Activated CD8-positive, alpha-beta memory T cell treated with anti-CD3 and anti-CD28 coated beads, Interleukin-2, amount 50 U/mL, for 48 hours (primary cell): ENCODE measurements around the gene CALHM3.

Source experiments
- DNase-seq: peaks from one replicate; pipeline ENCODE4 v3.0.0-alpha.2; 2020

Gene CALHM3

DNA sequence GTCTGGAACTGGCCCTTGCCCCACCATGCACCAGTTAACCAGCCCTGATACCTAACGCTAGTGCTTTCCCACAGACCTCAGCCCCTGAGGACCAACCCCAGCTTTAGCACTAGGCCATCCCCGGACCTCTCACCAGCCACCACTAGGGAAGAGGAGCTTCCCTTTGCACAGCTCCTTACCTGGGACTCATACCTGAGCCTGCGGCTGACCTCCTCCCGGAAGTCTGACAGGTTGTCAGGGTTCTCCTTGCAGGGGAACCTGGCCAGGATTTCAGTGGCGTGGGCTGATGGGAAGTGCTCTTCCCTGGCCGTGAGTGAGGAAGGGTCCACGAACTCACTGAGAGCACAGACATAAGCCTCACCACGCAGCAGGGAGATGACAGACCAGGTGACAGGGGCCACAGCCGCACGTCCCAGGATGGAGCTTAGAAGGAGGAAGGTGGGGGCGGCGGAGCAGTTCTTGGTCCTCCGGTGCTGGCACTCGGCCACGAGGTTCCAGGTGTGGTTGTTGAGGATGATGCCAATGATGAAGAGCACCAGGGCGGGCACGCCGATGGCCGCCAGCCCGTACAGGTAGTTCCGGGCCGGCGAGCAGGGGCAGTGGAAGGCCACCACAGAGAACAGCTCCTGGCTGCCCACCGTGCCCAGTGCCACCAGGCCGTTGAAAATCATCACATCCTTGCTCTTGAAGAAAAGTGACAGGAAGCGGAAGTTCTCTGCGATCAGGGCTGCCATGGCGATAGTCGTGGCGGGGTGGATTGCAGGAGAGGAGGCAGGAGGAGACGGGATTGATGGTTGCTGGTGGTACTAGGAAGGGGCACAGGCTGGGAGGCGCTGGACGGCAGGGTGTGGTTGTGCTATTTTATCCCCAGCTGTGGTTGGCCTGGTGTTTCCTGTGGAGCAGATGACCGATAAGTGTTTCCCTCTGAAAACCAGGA lies 29.6 kb downstream of the CALHM3 start:
- DNase-seq, result no peak

DNA sequence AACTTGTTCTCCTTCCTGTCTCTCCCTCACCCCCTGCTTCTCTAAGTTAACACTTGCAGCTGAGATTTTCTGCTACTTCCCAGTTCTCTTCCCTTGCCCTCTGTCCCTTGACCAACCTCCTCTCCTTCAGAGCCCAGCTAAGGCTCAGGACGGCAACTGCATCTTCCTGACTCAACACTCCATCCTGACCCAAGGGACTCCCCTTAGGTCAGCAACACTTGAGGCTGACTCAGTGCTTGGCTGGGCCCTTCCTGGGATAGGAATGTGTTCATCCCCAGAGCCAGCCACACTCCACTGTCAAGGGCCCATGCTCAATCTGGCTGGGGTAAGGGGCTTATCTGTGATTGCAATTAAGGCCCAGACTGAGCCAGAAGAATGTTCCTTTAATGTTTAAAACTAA lies 30.3 kb downstream of the CALHM3 start:
- DNase-seq, result no peak

DNA sequence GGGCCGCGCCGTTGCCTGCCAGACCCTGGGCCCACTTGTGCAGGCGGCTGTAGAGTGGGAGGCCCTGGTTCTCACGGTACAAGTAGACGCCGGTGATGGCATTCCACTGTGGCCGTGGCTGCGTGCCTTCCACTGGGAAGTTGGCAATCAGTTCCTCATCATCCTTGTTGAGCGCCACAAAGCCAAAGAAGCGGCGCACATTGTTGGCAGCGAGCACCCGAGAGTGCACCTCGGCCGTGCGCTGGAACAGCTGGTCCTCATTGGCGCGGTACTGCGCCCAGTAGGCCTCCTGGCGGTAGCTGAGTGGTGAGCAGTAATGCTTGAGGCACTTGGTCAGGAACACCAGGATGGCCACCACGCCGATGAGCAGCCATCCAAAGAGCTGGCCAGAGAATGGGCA lies 31.9 kb downstream of the CALHM3 start:
- no peak for DNase-seq

DNA sequence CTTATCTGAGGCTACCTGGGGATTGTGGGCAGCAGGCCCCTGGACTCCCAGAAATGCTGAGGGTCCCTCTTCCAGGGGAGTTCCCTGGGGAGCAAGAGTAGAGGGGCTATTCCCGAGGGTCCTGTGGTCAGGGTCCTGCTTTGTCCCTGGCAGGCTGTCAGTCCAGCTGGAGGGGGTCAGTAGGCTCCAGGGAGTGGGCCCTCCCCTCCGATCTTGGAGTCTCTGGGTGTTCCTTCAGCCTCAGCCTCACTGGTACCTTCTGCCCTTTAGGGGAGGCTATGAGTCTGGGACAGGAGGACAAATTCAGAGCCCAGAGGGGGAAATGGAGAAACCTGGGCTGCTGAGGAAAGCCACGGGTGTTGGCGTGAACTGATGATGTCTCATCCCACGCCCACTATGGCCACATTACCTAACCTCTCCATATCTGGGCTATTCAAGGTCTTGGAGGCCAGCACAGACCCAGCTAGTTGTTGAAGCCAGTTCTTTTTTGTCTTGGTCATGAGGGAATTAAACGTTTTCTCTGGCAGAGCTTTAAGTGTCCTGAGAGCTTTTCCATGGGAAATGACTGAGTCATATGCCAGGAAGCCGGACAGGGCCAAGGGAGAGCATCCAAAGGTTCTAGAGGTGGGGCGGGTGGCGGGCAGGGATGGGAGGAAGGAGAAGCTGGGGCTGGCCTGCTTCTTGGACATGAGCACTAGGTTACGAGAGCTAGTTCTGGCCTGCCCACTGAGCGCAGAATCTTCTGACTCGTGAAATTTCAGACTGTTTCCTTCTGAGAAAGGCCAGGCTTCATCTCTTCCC lies 33.1 kb downstream of the CALHM3 start:
- no peak for DNase-seq

DNA sequence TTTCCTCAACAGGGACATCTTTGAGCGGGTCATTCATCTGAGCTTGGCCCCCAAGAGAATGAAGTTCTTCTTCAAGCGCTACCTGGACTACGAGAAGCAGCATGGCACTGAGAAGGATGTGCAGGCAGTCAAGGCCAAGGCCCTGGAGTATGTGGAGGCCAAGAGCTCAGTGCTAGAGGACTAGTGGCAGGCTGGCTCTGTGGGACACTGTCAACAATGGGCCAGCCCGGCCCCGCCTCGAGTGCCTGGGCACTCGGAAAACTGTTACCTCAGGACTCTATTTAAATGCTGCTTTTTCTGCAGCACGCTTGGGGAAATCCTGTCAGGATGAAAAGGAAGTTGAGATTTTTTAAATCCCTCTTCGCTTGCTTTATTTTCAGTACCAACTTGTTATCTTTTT lies 33.7 kb downstream of the CALHM3 start:
- no peak for DNase-seq

DNA sequence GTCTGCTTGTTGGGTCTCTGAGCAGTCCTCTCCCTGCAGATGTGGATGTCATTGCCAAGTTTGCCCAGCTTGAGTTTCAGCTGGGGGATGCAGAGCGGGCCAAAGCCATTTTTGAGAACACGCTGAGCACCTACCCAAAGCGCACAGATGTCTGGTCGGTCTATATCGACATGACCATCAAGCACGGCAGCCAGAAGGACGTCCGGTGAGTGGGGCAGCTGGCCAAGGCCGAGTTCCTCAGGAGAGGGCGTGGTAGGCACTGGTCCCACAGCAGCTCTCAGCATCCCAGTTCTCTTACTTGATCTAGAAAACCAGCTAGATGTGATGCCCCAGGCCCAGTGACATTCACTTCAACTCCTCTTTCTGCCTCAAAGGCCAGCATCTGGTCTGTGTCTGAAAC lies 34.6 kb downstream of the CALHM3 start:
- DNase-seq, result no peak

DNA sequence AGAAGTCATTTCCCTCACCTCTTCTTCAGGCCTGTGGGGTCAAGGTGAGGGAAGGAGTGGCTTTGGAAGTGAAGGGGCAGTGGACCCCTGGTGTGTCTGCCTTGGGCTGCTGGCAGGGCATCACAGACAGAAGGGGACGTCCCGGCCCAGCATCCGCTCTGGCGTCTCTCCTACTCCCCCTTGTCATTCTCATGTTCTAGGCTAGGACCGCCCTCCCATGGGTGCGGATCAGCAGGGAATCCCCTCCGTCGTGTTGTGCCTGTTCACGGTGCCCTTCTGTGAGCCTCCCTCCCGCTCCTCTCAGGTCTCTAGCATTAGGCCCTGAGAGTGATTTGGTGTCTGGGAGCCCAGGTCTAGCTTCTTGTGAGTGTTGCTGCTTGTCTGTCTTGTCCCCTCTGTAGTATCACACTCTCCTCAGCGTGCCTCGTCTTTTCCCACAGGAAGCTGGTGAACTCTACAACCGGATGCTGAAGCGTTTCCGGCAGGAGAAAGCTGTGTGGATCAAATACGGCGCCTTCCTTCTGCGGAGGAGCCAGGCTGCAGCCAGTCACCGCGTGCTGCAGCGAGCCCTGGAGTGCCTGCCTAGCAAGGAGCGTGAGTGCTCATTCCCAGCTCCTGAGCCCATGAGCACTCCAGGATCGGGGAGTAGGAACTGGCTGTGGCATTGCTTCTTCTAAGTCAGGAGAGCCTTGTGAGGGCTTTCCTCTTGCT lies 35.4 kb downstream of the CALHM3 start:
- no peak for DNase-seq

DNA sequence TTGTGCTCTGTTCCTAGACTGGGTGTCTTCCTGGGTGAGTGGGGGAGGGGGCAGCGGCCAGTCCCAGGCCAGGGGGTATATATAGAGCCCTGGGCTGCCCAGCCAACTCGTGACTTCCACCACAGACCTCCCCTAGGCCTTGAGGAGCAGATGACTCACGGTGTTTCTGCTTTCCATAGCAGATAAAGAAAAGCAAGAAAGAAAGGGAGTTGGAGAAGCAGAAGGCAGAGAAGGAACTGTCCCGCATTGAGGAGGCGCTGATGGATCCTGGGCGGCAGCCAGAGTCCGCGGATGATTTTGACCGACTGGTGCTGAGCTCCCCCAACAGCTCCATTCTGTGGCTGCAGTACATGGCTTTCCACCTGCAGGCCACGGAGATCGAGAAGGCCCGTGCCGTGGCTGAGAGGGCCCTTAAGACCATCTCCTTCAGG lies 37.0 kb downstream of the CALHM3 start:
- DNase-seq, result no peak

DNA sequence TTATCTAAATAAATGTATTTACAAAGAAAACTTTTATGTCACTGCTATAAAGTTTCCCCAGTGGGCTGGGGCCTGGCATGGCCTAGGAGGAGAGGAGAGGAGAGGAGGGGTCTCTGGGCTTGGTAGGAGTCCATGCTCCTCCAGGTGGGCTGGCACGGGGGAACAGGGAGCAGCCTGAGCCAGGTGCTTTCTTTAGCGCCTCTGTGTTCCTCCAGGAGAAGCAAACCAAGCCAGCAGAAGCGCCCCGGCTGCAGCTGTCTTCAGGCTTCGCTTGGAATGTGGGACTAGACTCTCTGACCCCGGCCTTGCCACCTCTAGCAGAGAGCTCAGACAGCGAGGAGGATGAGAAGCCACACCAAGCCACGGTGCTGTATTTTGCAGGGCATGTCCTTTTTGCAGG lies 37.4 kb downstream of the CALHM3 start:
- DNase-seq, result no peak

DNA sequence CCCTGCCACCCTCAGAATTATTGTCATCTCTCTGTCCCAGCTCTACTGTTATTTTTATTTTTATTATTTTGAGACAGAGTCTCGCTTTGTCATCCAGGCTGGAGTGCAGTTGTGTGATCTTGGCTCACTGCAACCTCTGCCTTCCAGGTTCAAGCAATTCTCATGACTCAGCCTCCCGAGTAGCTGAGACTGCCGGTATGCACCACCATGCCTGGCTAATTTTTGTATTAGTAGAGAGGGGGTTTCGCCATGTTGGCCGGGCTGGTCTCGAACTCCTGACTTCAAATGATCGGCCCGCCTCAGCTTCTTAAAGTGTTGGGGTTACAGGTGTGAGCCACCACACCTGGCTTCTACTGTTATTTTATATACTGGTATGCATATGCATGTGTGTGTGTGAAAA lies 37.8 kb downstream of the CALHM3 start:
- no peak for DNase-seq

DNA sequence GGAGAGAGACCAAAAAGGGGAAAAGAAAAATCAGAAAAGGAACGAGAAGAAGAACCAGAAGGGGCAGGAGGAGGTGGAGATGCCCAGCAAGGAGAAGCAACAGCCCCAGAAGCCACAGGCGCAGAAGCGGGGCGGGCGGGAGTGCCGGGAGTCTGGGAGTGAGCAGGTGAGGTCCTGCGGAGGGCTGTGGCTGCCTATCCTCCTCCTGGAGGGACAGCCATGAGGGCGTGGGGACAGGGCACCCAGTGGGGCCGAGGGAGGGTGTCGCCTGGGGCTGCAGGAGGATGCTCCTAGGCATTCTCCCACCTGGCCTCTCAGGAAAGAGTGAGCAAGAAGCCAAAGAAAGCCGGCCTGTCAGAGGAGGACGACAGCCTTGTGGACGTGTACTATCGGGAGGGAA lies 38.6 kb downstream of the CALHM3 start:
- no peak for DNase-seq

DNA sequence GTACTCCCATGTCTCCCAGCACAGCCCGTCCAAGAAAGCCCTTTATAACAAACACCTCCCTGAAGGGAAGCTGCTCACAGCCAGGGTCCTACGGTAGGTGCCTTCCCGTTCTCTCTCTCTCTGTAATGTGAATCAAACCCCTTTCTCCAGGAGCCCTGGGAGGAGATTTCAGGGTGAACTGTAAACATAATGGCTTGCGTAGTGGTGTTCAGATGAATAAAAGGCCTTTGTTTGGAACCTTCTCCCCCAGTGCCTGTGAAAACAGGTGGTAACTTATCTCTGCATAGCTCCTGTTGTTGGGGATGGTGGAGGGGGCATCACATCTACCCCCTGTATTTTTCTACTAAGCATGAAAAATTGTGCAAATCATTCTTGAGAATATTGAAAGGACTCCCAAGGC lies 39.3 kb downstream of the CALHM3 start:
- DNase-seq, result no peak

DNA sequence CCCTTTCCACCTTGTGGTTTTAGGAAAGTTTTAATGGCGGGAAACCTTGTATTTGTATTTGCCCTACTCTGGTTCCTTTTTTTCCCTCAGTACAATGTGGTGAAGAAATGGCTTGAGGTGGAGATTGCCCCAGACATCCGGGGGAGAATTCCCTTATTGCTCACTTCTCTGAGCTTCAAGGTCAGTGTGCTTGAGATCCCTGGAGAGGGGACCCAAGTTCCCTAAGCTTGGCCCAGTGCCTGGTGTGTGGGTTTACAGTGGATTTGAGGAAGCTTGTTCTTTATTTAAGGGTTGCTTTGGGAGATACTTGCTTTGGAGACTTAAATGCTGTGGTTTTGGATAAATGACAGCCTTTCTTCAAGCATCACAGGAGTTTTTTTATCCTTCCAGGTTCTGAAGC lies 45.2 kb downstream of the CALHM3 start:
- DNase-seq, result no peak

DNA sequence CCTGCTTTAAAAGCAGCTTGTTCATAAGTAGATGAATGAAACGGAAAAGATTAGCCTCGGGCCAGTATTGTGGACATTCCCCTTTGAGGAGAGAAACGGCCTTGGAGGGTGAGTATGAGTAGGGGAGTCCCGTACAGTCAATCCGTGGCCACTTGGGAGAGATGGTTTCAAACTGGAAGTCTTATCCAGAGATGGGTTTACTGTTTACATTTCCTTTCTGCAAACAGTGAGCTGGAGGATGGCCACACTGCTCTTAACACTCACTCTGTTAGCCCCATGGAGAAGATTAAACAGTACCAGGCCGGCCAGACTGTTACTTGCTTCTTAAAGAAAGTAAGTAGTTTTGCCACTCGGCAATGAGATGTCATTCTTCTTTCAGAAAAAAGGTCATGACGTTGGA lies 47.1 kb downstream of the CALHM3 start:
- DNase-seq, result no peak

DNA sequence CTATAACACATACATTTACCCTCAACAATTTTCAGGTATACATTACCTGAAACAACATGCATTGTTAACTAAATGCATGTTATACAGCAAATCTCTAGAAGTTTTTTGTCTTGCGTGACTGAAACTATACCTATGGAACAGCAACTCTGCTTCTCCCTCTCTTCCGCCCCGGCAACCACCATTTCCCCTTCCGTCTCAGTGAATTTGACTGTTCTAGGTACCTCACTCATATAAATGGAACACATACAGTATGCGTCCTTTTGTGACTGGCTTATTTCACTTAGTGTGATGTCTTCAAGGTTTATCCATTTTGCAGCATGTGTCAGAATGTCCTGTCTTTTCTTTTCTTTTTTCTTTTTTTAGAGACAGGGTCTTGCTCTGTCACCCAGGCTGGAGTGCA lies 49.4 kb downstream of the CALHM3 start:
- DNase-seq, result no peak

DNA sequence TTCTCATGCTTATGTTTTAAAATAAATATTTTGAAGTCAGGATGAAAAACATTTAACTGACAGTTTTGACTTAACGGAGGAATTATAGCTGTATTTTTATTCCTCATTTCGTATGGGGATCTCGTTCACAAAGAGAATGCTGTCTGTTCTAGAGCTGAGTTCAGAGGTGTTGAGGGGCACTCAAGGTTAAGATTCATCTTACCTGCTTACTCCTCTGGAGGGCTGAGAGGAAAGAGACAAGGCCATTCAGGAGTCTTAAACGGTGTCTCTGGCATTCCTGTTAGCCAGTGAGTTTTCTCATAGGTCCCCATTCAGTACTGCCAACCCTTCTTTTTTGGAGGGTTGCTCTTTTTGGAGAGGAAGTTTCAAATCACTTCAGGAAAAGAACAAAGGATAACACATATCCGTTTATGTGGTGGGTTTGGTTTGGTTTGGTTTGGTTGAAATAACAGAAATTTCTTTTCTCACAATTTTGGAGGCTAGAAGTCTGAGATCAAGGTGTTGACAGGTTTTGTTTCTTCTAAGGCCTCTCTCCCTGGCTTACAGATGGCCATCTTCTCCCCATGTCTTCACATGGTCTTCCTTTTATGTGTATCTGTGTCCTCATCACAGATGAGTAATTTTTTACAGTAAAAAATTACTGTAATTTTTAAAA lies 49.9 kb downstream of the CALHM3 start:
- no peak for DNase-seq

DNA sequence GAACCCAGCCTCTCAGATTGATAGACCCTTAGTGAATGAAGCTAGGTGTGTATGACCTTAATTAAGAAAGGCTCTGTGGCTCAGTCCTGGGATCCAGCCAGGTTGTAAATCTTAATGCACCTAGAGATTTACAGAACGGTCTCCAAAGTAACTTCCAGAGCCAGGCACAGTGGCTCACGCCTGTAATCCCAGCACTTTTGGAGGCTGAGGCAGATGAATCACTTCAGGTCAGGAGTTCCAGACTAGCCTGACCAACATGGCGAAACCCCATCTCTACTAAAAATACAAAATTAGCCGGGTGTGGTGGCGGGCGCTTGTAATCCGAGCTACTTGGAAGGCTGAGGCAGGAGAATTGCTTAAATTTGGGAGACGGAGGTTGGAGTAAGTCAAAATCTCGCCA lies 51.2 kb downstream of the CALHM3 start:
- no peak for DNase-seq

DNA sequence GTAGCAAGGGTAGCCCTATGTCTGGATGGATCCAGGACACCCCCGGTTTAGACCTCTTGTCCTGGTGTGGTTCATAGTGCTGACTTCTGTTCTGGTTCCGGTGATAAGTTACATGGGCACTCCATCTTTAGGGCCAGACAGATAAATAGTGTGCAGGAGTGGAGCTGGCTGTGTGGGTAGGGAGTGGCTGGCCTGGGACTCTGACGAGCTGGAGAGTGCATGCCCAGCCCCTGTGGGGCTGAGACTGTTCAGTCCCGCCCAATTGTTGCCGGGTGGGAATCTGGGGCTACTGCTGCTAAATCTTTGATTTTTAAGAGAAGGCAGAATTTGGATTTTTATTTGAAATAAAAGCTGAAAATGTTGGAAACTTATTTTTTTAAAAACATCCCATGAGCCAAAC lies 55.3 kb downstream of the CALHM3 start:
- DNase-seq, result no peak
